Fibroblast of peridontal ligament (primary cell): Measurements from ENCODE around the gene ZNF502.
"Not testable (repeated sequence)": the region's sequence is repeated elsewhere in the genome, so short reads cannot be mapped to it uniquely, and the experiment has no call there.

Source experiments
- DNase-seq: peaks from one replicate; pipeline ENCODE4 v3.0.0-alpha.2; 2010; ENCODE audit errors: extremely low read depth

Gene ZNF502

DNA sequence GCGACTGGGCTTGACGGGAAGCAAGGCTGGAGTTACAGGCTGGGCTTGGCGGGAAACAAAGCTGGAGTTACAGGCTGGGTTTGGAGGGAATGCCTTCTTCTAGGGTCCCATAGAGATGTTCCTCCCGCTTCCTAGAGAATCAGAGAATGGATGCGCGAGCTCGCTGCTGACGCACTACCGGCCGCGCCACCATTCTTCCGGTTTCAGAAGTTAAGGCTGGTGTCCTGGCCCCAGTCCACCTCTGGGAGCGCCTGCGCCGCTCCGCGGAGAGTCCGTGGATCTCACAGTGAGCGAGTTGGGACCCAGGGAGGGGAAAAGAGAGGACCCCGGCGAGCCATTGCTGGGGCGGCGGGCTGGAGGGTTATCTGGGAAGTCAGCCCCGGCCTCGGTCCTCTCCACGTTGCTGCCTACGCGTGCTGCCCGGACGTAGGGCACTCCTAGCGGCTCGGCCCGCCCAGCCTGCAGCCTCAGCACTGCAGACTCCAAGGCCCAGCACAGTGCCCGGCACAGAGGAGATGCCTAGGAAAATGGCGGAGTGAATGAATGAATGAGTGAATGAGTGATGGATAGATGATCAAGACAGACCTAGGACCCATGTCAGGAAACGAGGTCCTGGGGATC lies at the start of gene ZNF502:
ZNF502 (plus strand) TSS at position 206 of the 621 bp plus-strand sequence. CDS start 7,602 bp downstream, outside the sequence.
- DNase-seq = peak; percentile 91

- no peak for DNase-seq
These were observed 47.3 kb upstream of the ZNF502 start for GRCh38 chr3:44665173-44665572.

DNA sequence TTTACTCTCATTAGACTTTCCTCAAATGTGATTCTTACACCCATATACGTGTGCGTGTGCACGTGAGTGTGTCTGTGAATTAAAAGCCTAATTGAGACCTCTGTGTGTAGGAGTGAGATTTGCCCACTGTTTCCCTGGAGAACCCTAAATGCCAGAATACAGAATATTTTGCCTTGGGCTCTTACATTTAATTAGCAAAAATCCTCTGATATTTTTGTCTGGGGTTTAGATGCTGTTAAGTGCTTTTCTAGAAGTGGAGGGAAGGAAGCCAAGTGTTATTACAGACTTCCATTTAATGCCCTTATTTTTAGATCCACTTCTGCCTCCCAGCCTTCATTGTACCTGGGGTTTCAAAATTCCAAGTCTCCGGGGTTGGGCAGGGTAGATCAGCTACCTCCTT lies 46.1 kb upstream of the ZNF502 start:
- no peak for DNase-seq

DNA sequence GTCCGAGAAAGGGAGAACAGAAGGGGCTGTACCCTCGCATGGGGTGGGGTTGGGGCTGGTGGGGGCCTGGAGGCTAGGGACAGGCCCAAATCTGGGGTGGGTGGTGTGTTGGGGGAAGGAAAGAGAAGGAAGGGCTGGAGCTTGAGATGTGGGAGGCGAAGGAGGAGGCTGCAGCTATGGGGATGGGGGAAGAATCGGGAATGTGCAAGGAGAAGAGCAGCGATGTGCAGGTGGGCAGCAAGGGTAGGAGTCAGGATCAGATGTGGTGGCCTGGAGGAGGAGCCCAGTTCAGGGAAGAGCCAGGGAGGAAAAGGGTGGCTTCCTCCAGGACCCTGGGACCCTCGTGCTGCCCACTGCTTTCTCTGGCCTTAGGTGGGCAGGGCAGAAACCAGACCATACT lies 42.7 kb upstream of the ZNF502 start:
- no peak for DNase-seq

- not testable (repeated sequence) for DNase-seq
These were observed 39.0 kb upstream of the ZNF502 start for GRCh38 chr3:44673466-44673865.

DNA sequence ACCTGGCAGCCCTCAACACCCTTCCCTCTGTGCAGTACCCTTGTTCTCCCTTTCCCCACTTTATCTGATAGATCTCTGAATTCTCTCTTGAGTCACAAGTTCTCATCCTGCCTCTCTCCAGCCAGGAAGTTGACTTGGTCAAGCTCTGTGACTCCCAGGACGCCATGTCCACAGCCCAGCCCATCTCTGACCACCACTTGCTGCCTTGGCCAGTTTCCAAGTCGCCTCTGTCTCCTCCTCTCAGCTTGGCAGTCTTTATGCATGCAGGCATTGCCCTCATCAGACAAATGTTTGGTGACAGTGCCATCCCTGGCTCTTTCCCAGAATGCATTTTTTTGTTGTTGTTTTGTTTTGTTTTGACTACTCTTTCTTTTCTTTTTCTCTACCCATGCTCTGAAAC lies 38.2 kb upstream of the ZNF502 start:
- DNase-seq = no peak

GRCh38 chr3:44678480-44679116 lies 33.9 kb upstream of the ZNF502 start:
- DNase-seq = no peak

DNA sequence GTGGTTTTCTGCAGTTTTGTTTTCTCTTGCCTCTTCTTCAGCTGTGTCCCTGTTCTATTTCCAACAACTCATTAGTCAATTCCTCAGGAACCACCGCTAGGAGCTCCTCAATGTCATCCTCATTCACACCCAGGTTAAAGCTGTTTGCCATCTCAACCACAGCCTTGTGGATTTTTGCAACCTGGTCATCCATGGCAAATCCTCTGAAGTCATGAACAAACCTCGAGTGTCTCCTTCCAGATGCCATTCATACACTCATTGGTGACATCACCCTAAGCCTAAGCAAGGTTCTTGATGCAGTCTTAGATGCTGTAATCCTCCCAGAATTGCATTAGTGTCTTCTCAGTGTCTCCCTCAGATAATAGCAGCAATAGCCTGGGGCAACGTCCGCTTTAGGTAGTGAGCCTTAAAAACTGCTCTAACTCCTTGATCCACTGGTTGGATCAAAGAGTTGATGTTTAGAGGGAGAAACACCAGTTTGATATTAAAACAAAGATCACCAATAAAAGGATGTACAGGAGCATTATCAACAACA lies 31.5 kb upstream of the ZNF502 start:
- DNase-seq = no peak

GRCh38 chr3:44682182-44682896 lies 30.1 kb upstream of the ZNF502 start:
- DNase-seq = peak; percentile 2

DNA sequence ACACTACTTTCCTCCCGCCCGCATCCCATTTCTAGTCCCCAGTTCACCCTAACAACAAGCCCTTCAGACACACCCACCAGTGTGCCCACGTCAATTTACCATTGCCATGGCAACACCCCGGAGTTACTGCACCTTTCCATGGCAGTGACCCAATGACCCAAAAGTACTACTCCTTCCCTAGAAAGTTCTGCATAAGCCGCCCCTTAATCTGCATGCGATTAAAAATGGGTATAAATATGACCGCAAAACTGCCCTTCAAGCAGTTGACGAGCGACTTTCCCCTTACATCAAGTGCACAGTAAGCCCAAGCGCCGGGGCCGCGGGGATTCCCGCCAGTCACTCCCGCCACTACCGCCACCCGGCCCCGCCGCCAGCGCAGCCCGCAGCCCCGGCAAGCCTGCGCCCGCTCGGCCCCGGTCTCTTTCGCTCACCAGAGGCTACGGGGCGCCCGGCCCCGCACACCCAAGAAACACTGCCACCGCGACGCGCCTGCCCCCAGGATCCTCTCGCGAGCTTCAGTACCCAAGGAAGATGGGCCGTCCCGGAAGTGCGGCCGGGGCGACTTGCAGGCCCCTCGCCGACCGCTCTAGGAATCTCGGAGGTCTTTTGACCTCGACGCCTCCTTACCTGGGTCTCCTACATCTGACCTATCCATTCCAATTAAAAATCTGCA lies 27.2 kb upstream of the ZNF502 start:
- DNase-seq = peak; percentile 87

DNA sequence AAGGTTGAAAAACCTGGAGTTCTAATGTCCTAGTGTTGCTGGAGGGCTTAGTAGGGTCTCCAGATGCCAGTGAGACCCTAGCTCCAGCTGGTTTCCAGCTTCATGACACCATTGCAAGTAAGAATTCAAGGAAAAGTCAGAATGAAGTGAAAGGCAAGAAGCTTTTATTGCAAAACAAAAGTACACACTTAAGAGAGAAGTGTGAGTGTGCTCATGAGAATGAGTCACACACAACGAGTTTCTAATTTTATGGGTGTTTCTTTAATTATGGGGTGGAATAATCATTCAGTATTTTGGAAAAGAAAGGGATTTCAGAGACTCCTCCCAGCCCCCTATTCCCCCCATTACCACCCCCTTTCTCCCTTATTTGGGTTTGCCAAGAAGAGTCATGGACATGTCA lies 24.6 kb upstream of the ZNF502 start:
- DNase-seq = no peak

DNA sequence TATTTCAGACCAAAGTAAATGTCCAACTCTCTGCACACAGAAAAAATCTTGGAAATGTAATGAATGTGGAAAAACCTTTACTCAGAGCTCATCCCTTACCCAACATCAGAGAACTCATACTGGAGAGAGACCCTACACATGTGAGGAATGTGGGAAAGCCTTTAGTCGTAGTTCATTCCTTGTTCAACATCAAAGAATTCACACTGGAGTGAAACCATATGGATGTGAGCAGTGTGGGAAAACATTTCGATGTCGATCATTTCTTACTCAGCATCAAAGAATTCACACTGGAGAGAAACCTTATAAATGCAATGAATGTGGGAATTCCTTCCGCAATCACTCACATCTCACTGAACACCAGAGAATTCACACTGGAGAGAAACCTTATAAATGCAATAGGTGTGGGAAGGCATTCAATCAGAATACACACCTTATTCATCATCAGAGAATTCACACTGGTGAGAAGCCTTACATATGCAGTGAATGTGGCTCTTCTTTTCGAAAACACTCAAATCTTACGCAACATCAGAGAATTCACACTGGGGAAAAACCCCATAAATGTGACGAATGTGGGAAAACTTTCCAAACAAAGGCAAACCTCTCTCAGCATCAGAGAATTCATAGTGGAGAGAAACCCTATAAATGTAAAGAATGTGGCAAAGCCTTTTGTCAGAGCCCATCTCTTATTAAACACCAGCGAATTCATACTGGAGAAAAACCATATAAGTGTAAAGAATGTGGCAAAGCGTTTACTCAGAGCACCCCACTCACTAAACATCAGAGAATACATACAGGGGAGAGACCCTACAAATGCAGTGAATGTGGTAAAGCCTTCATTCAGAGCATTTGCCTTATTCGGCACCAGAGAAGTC lies 9.0 kb downstream of the ZNF502 start:
- peak; percentile 6 for DNase-seq

DNA sequence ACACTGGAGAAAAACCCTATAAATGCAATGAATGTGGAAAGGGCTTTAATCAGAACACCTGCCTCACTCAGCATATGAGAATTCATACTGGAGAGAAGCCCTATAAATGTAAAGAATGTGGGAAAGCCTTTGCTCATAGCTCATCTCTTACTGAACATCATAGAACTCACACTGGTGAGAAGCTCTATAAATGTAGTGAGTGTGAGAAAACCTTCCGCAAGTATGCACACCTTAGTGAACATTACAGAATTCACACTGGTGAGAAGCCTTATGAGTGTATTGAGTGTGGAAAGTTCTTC lies 9.6 kb downstream of the ZNF502 start:
- no peak for DNase-seq

DNA sequence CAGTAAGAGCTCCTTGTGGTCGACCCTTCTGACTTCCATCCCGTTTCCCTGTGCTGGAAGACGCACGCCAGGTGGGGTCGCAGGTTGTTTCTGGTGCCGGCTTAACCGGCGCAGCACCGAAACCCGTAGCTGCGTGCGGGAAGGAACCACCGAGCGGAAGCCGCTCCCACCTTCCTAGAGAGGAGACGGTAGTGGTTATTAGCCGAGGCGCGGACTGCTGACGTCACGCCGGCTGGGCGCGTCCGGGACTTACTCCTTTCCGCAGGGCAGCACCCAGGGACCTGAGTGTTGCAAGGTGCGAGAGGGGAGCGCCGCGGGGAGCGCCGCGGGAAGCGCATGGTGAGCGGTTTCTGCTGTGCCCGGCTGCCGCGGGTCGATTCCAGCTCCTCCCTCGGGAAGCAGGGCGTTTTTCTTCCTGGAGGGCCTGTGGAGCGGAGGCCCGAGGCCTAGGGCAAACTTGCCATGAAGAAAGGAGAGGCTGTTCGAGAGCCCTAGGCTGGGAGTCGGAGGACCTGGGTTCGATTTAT lies 17.0 kb downstream of the ZNF502 start, which contains the start of gene ZNF501:
ZNF501 (plus strand) TSS at position 252 of the 527 bp plus-strand sequence. CDS start 4,787 bp downstream, outside the sequence.
- DNase-seq = peak; percentile 93

GRCh38 chr3:44734646-44735168 lies 22.2 kb downstream of the ZNF502 start:
- DNase-seq = no peak

DNA sequence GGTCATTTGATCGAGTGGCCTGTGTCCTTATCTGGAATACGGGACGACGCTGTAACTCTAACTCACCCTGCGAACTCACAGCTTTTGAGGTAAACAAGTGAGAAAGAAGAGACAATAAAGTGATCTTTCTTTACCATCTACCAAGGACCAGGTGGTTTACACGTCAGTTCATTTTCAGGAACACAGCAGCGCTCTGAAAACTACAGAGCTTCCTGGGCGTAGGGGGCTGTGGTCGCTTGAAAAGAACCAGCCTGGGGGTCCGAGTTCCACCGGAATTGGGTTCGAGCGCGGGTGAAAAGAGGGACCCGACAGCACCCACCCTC lies 48.6 kb downstream of the ZNF502 start:
- no peak for DNase-seq

DNA sequence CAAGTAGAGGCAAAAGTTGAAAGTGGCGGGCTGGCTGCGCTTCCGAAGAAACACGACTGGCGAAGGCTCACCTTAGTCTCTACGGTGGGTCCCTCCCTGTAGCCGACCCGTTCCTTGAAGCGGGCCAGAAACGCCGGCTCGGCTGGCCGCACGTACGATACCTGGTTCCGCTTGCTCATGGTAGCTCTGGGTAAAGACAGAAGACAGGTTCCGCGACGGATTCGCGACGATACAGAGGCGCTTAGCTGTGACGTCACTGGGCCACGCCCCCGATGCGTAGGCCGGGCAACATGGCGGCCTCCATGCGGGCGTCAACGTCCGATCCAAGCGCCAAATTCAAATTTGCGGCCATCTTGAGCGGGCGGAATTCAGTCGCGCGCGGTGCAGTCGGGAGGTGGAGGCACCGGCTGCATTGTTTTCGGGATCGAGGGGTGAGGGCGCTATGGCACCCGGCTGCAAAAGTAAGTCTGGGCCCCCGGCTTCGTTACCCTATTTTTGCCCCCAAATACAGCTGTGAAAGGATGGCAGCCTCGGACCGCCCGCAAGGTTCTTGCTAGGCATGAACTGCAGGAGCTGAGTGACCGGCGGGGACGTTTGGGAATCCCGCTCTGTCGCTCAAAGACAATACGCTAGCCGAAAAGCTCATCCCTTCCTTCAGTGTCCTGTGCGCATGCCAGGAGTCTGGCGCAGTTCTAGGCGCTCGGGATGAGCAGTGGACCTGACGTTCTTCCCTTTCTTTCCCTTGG lies 49.1 kb downstream of the ZNF502 start, which contains the start of the genes KIAA1143 and KIF15:
KIAA1143 (minus strand) TSS at position 196 of the 746 bp plus-strand sequence; CDS start at position 179, 17 bp downstream.
KIF15 (plus strand) TSS at position 371 of the 746 bp plus-strand sequence; CDS start at position 443, 72 bp downstream.
- DNase-seq = peak; percentile 94

- peak; percentile 15 for DNase-seq
These were observed 49.8 kb downstream of the ZNF502 start for GRCh38 chr3:44762170-44762677.

- no peak for DNase-seq
These were observed 50.2 kb downstream of the ZNF502 start for GRCh38 chr3:44762690-44763089.

- no peak for DNase-seq
These were observed 51.8 kb downstream of the ZNF502 start for GRCh38 chr3:44764248-44764647.
